Memory B cell (primary cell): Measurements from ENCODE around the gene KRTAP10-7.
"Not testable (repeated sequence)": the region's sequence is repeated elsewhere in the genome, so short reads cannot be mapped to it uniquely, and the experiment has no call there.

ENCODE experiments used
- ATAC-seq: fragments of 150-1000 bp; cut with Tn5 transposase; 2 replicates; pipeline ENCODE4 v1.10.0; 2021; ENCODE audit warnings: low read depth, mild to moderate bottlenecking, moderate library complexity
- DNase-seq, 2 donors: peaks; one replicate each; pipeline ENCODE4 v3.0.0; 2022; ENCODE audit warnings: low spot score in 2 of 2
- H3K27ac Mint-ChIP-seq: one replicate; pipeline ENCODE4 v1.8.0; 2022; ENCODE audit warnings: mild to moderate bottlenecking, moderate library complexity, mixed read lengths
- H3K27me3 Mint-ChIP-seq: one replicate; pipeline ENCODE4 v1.8.0; 2022; ENCODE audit warnings: mixed read lengths
- H3K36me3 Mint-ChIP-seq: one replicate; pipeline ENCODE4 v1.8.0; 2022; ENCODE audit warnings: mild to moderate bottlenecking, mixed read lengths
- H3K4me1 Mint-ChIP-seq: one replicate; pipeline ENCODE4 v1.8.0; 2022; ENCODE audit warnings: mixed read lengths
- H3K4me3 Mint-ChIP-seq: one replicate; pipeline ENCODE4 v1.8.0; 2022; ENCODE audit warnings: mild to moderate bottlenecking, moderate library complexity, mixed read lengths
- H3K9me3 Mint-ChIP-seq: one replicate; pipeline ENCODE4 v1.8.0; 2022; ENCODE audit warnings: mixed read lengths

KRTAP10-7 gene

DNA sequence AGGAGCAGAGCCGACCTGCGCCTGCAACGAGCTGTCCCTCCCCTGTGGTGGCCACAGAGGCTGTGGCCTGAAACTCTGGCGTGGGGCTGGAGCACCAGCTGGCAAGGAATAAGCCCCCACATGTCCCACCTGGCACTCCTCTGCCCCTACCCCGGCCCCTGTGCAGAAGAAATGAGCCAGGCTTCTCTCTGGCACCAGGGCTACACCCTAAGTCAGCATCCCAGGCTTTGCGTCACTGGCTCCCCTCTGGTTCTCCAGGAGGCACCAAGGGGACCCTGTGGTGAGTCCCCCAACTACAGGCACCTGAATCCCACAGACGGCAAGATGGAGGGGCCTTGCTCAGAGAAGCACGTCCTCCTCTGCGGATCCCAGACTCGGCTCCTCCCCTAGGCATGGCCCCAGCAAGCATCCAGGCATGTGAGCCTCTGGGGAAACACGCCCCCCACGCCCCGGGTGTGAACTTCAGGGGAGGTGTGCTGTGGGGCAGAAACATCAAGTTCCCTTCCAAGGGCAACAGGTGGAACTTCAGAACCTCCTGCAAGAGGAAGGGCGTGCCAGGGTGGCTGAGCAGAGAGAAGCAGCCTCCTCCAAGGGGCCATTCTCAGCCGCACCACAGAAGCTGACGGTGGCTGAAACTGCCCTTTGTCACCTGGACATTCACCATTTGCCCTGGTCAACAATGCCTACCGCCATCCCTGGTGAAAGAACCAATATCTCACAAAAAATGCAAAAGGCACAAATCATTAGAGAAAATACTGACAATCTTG lies 2.9 kb downstream of the KRTAP10-7 start:
- H3K4me3 Mint-ChIP-seq: no peak overlapping the region
- H3K9me3 Mint-ChIP-seq: peaks cover 11% of the 10 kb centered on the region
- peaks cover 4% of the 10 kb centered on the region for H3K36me3 Mint-ChIP-seq
- H3K4me1 Mint-ChIP-seq: no peaks in the 10 kb centered on the region
- ATAC-seq (no peak), DNase-seq (no peak)
- peaks cover 30% of the 10 kb centered on the region for H3K27me3 Mint-ChIP-seq
- H3K27ac Mint-ChIP-seq: no peak overlapping the region

DNA sequence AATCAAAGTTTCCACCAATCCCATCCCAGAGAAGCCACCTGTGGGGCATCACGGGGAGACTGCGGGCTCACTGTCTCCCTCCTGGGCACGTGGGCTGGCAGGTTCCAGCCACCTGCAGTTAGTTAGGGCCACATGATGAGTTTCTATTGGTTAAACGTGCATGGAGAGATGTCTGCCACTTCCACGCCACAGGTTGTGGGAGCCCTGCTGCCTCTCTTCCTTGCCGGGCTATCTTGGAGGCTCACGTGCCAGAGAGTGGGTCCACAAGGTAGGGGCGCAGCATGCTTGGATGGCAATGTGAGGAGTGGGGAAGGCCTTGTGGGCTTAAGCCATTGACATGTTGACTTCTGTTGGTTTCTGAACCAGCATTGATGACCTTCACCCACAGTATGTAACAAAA lies 3.5 kb downstream of the KRTAP10-7 start:
- no peak overlapping the region for H3K4me3 Mint-ChIP-seq
- H3K4me1 Mint-ChIP-seq: no peaks in the 10 kb centered on the region
- peaks cover 27% of the 10 kb centered on the region for H3K27me3 Mint-ChIP-seq
- no peak overlapping the region for H3K27ac Mint-ChIP-seq
- ATAC-seq (no peak), DNase-seq (no peak)
- peaks cover 3% of the 10 kb centered on the region for H3K36me3 Mint-ChIP-seq
- H3K9me3 Mint-ChIP-seq: peaks cover 8% of the 10 kb centered on the region

DNA sequence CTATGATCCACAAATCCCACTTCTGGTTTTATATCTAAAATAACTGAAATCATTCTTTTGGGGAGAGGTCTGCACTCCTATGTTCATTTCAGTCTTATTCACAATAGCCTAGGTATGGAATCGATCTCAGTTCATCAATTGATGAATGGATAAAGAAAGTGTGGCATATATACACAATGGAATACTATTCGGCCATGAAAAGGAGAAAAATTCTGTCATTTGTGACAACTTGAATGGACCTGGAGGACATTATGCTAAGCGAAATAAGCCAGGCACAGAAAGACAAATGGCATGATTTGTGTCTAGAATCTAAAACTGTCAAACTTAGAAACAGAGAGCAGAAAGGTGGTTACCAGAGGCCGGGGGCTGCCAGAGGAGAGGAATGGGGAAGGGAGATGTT lies 6.1 kb downstream of the KRTAP10-7 start:
- H3K4me1 Mint-ChIP-seq: no peaks in the 10 kb centered on the region
- no peak overlapping the region for H3K27ac Mint-ChIP-seq
- H3K36me3 Mint-ChIP-seq: peaks cover 3% of the 10 kb centered on the region
- no peak overlapping the region for H3K4me3 Mint-ChIP-seq
- no peak for ATAC-seq
- peaks cover 17% of the 10 kb centered on the region for H3K9me3 Mint-ChIP-seq
- DNase-seq: no peak
- H3K27me3 Mint-ChIP-seq: peaks cover 19% of the 10 kb centered on the region

DNA sequence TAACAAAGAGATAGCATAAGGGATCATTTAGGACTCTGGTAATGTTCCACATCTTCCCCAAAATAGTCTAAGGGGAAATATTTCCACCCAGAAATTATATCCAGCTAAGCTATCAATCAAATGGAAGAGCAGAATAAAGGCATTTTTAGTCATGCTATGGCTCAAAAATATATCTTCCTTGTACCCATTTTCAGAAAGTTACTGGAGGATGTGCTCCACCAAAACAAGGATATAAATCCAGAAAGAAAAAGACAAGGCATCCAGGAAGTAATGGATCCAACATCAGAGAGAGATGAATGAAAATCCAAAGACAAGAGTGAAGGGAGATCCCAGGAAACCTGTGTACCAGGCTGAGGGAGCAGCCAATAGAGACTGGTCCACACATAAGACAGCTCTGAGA lies 8.8 kb downstream of the KRTAP10-7 start:
- peaks cover 9% of the 10 kb centered on the region for H3K36me3 Mint-ChIP-seq
- ATAC-seq (no peak), DNase-seq (no peak)
- H3K4me1 Mint-ChIP-seq: no peaks in the 10 kb centered on the region
- H3K9me3 Mint-ChIP-seq: peaks cover 20% of the 10 kb centered on the region
- H3K27ac Mint-ChIP-seq: no peak overlapping the region
- H3K27me3 Mint-ChIP-seq: peaks cover 24% of the 10 kb centered on the region
- H3K4me3 Mint-ChIP-seq: no peak overlapping the region

DNA sequence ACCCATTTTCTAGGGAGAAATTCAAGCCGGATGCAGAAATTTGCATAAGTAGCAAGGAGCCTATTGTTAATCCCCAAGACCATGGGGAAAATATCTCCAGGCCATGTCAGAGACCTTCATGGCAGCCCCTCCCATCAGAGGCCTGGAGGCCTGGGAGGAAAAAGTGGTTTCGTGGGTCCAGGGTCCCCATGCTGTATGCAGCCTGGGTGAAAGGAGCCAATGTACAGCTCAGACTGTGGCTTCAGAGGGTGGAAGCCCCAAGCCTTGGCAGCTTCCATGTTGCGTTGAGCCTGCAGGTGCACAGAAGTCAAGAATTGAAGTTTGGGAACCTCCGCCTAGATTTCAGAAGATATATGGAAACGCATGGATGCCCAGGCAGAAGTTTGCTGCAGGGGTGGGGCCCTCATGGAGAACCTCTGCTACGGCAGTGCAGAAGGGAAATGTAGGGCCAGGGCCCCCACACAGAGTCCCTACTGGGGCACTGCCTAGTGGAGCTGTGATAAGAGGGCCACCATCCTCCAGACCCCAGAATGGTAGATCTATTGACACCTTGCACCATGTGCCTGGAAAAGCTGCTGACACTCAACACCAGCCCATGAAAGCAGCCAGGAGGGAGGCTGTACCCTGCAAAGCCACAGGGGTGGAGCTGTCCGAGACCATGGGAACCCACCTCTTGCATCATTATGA lies 9.9 kb downstream of the KRTAP10-7 start:
- Mint-ChIP-seq H3K9me3 (peaks cover 20% of the 10 kb centered on the region), H3K27me3 (peaks cover 21% of the 10 kb centered on the region)
- DNase-seq, H3K36me3 Mint-ChIP-seq, ATAC-seq, H3K4me1 Mint-ChIP-seq, H3K27ac Mint-ChIP-seq, H3K4me3 Mint-ChIP-seq: not testable (repeated sequence)

DNA sequence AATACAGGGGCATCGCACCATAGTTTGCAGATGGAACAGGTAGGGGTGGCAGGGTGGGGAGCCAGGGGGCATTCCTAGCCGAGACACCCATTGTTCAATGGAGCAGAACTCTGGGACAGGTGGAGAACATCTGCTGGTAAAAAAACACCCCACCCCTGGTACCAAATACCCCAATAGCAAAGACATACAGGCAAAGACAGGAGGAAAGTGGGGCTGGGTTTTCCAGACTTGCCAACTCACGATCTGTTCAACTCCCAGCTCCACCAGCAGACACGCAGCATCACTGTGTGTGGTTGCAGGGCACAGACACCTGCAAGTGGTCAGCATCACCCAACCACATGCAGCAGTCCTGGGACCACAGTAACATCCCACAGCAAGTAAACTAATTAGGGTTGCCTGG lies 11.2 kb downstream of the KRTAP10-7 start:
- H3K4me1 Mint-ChIP-seq: no peaks in the 10 kb centered on the region
- no peak for DNase-seq
- H3K4me3 Mint-ChIP-seq: no peak overlapping the region
- ATAC-seq: no peak
- no peak overlapping the region for H3K27ac Mint-ChIP-seq
- H3K36me3 Mint-ChIP-seq: peaks cover 9% of the 10 kb centered on the region
- H3K9me3 Mint-ChIP-seq: peaks cover 16% of the 10 kb centered on the region
- H3K27me3 Mint-ChIP-seq: peaks cover 20% of the 10 kb centered on the region

DNA sequence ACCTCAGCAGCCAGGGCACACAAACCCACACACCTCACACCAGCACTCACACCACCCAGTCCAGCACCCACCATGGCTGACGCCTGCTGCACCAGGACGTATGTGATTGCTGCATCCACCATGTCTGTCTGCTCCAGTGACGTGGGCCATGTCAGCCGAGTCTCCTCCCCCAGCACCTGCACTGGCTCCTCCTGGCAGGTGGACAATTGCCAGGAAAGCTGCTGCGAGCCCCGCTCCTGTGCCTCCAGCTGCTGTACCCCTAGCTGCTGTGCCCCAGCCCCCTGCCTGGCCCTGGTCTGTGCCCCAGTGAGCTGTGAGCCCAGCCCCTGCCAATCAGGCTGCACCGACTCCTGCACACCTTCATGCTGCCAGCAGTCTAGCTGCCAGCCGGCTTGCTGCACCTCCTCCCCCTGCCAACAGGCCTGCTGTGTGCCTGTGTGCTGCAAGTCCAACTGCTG lies 11.7 kb downstream of the KRTAP10-7 start, which contains the start of gene KRTAP10-8:
KRTAP10-8 (plus strand) TSS at position 51 of the 458 bp plus-strand sequence; CDS start at position 73, 22 bp downstream.
- DNase-seq: no peak
- Mint-ChIP-seq H3K4me1 (no peaks in the 10 kb centered on the region), H3K36me3 (peaks cover 9% of the 10 kb centered on the region), H3K4me3 (no peak within 1 kb of the TSS), H3K9me3 (peaks cover 15% of the 10 kb centered on the region), H3K27me3 (peaks cover 19% of the 10 kb centered on the region), H3K27ac (no peak within 1 kb of the TSS)
- no peak for ATAC-seq

DNA sequence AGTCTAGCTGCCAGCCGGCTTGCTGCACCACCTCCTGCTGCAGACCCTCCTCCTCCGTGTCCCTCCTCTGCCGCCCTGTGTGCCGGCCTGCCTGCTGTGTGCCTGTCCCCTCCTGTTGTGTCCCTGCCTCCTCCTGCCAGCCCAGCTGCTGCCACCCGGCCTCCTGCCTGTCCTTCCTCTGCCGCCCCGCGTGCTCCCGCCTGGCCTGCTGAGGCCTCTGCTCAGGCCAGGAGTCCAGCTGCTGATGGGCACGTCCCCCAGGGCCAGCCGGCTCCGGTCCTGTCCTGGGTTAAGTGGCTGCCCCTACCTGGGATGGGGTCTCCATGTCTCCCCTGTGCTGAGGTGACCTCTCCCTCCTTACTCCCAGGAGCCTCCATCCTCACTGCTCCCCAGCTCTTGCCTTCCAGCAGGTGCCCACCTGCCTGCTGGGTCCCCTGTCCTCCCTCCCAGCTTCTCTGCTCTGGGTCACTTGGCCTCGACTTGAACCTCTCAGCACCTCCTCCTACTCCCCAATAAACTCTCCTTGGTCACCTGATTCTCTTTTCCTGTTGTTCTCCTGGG lies 12.4 kb downstream of the KRTAP10-7 start:
- Mint-ChIP-seq H3K4me1 (no peaks in the 10 kb centered on the region), H3K36me3 (peaks cover 9% of the 10 kb centered on the region), H3K4me3 (no peak overlapping the region), H3K9me3 (peaks cover 15% of the 10 kb centered on the region), H3K27ac (no peak overlapping the region), H3K27me3 (peaks cover 18% of the 10 kb centered on the region)
- ATAC-seq: no peak
- no peak for DNase-seq

DNA sequence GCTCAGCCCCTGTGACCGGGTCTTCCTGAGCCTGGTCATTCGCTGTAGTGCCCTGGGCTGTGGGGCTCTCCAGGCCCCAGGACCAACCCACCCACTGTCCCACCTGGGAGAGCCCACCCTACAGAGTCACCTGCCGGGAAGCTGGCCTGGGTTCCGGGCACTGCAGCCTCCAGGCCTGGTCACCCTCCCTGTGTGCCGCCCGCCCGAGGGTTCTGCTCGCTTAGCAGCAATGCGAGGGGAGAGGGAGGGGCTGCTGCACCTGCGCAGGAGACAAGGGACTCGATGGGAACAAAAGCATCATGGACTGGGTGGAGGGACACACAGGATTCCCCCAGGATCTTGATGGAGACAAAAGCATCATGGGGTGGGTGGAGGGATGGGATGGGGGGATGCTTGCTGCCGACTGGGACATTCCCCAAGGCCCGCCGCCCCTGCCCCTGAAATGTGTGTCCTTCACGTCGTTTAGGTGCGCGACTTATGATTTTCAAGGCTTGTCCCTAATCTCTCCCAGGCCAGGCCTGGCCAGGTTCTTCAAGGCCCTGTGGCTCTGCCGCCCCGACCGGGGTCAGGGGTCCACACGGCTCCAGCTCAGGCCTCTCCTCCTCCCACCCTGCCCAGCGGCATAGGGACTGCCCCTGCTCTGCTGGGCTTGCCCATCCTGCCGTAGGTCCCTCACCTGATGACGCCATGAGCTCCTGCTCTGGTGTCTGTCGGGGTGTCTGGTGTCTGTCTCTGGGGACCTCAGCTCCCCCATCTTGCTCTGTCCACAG lies 13.2 kb downstream of the KRTAP10-7 start:
- peaks cover 9% of the 10 kb centered on the region for H3K36me3 Mint-ChIP-seq
- peaks cover 15% of the 10 kb centered on the region for H3K27me3 Mint-ChIP-seq

DNA sequence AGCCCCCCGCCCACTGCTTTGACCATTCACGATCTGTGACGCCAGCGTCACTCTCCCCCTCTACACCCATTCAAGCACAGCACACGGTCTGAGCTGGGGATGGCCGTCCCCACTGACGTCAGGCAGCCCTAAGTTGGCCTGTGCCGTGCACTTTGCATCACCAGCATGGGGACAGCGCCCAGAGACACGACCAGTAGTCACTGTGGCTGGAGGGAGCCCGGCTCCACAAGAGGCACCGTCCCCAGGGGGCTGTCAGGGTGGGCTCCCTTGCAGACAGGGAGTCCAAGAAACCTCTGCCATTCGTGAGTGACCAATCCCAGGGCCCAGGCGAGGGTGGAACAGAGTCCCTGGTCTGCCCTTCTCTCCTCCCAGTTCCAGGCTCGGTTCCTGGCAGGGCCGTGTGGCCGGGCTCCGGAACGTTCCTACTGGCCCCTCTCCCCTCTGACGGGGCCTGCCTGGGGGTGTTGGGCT lies 13.8 kb downstream of the KRTAP10-7 start:
- Mint-ChIP-seq H3K4me1 (peaks cover 8% of the 10 kb centered on the region), H3K9me3 (peaks cover 10% of the 10 kb centered on the region), H3K27me3 (peaks cover 14% of the 10 kb centered on the region), H3K4me3 (no peak overlapping the region), H3K36me3 (peaks cover 6% of the 10 kb centered on the region), H3K27ac (no peak overlapping the region)
- no peak for ATAC-seq
- no peak for DNase-seq

More for the DNA sequence above, 13.2 kb downstream of the KRTAP10-7 start:
- Mint-ChIP-seq H3K27ac (no peak overlapping the region), H3K4me1 (peaks cover 2% of the 10 kb centered on the region), H3K9me3 (peaks cover 15% of the 10 kb centered on the region), H3K4me3 (no peak overlapping the region)
- DNase-seq (peak in 1 of 2 donors; percentile 8), ATAC-seq (no peak)

DNA sequence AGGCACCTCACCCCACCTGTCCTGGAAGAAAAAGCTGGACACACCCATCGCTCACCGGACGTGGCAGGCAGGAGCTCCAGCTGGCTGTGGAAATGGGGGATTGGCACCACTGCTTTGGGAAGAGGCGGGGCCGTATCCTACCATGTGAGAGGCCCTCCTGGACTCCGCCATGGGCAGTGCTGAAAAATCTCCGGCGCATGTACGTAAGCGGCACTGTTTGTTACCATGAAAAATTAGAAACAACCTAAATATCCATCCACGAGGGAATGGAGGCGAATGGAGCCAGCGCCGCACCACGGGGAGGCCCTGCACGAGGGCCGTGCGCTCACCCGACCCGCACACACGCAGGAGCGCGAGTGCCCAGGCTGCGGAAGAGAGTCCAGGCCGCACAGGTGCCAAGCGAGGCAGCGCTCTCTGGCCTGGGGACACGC lies 14.6 kb downstream of the KRTAP10-7 start:
- H3K4me3 Mint-ChIP-seq: no peak overlapping the region
- H3K27me3 Mint-ChIP-seq: peaks cover 14% of the 10 kb centered on the region
- H3K36me3 Mint-ChIP-seq: peaks cover 13% of the 10 kb centered on the region

DNA sequence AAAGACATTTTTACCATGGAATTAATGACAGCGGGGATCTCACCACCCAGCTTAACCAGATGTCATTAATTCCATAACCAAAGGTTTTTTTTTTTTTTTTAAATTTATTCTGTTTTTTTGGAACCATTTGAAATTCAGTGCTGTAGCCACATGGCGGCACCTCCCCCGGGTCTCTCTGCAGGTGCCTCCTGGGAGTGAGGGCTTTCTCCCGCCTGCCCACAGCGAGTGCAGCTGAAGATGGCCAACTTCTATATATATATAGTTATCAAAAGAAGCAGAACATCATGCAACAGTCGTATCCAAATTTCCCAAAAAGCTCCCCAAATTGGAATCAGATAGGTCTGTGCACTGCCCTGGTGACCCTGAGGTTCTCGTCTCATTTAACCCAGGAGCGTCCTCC lies 15.1 kb downstream of the KRTAP10-7 start:
- Mint-ChIP-seq H3K27me3 (peaks cover 14% of the 10 kb centered on the region), H3K4me3 (no peak overlapping the region), H3K36me3 (peaks cover 14% of the 10 kb centered on the region), H3K4me1 (peaks cover 9% of the 10 kb centered on the region), H3K27ac (no peak overlapping the region), H3K9me3 (peaks cover 13% of the 10 kb centered on the region)
- DNase-seq (no peak), ATAC-seq (no peak)

More for the DNA sequence above, 14.6 kb downstream of the KRTAP10-7 start:
- H3K4me1 Mint-ChIP-seq: peaks cover 9% of the 10 kb centered on the region
- DNase-seq (no peak), ATAC-seq (no peak)
- H3K27ac Mint-ChIP-seq: no peak overlapping the region
- H3K9me3 Mint-ChIP-seq: peaks cover 11% of the 10 kb centered on the region

DNA sequence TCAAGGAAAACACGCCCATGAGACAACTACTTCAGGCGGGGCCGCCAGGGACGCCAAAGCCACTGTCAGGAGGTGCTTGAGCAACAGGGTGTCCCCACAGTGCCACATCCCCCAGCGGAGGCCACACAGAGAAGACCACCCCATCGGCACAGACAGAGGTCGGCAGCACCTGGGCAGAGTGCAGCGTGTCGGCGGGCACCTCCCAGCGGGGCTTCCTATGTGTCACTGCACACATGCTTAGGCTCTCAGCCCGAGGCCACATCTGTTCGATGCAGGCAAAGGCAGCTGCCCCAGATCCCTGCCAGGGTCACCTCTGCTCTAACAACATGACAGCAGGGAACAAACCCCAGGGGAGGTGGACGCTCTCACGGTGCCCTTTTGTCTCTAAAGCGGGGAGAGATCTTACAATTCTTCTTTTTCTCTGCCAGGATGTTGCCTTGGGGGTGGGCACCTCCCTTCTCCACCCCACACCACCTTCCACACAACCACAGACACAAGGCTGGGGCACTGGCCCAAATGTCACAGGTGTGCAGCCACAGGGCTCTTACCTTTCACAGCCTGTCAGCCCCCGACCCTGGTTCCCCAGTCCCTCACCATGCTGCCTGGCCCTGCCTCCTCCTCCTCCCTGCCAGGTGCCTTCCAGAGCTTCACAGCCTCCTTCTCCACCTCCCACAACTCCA lies 15.7 kb downstream of the KRTAP10-7 start:
- H3K36me3 Mint-ChIP-seq: peaks cover 19% of the 10 kb centered on the region
- ATAC-seq (no peak), DNase-seq (no peak)
- H3K4me3 Mint-ChIP-seq: no peak overlapping the region
- peaks cover 9% of the 10 kb centered on the region for H3K4me1 Mint-ChIP-seq
- no peak overlapping the region for H3K27ac Mint-ChIP-seq
- H3K9me3 Mint-ChIP-seq: peaks cover 16% of the 10 kb centered on the region
- H3K27me3 Mint-ChIP-seq: peaks cover 14% of the 10 kb centered on the region
